SIG-M5 treated with dmso at 0.1 percent for 504 hours (cell line): ENCODE data around the gene USP8.
"Not testable (repeated sequence)": the region's sequence is repeated elsewhere in the genome, so short reads cannot be mapped to it uniquely, and the experiment has no call there.

Source experiments
- DNase-seq: peaks from one replicate; lab custom pipeline; 2025; ENCODE audit not compliant: unreplicated experiment; lab: John Stamatoyannopoulos, UW

The USP8 gene

GRCh38 chr15:50424066-50424890 lies at the start of gene USP8:
Gene USP8 (plus strand): TSS chr15:50424405. CDS start chr15:50439074, 14,669 bp downstream.
- DNase-seq: peak; percentile 93

DNA sequence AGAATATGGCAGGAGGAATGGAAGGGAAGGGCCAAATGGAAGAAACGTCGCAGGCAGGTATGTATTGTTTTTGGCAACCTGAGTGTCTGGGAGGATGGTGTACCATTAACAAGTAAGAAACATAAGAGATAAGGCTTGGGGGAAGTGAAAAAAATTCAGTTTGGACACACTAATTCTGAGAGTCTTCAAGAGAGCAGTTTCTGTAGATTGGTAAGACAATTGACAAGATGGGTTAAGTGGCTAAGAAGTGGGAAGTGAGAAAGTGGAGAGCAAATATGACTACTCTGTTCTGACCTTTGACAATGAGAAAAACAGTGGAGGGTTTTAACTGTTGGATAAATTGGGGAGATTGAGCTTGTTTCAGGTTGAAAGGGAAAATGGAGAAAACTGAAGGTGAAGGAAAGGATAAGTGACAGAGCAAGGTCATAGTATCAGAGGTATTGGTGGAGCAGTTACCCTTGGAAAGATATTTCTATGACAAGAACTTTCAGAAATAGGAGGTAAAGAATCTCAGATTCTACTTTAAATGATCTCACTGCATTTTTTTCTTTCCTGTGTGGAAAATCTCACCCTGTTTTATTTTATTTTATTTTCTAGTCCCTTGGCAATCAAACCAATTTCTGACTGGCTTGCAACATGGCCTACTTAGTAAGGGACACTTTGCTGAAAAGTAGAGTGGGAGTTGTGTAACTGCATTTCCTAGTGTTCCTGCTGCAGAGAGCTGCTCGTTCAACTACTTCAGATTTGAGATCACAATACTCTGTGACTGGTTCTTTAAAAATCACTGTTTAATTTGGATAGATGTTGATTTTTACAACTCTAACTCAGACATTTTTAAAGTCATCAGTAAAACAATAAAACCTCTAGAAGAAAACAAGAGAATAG lies 46.1 kb upstream of the USP8 start:
- DNase-seq: peak; percentile 74

GRCh38 chr15:50378776-50379175 lies 45.4 kb upstream of the USP8 start:
- DNase-seq: no peak

DNA sequence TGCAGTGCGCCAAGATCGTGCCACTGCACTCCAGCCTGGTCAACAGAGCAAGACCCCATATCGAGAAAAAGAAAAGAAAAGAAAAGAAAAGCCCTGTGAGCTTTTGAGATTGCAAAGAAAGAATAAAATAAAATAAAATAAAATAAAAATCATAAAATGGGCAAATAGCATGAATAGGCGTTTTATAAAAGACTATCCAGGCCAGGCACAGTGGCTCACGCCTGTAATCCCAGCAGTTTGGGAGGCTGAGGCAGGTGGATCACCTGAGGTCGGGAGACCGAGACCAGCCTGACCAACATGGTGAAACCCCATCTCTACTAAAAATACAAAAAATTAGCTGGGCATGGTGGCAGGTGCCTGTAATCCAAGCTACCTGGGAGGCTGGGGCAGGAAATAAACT lies 44.8 kb upstream of the USP8 start:
- DNase-seq: not testable (repeated sequence)

DNA sequence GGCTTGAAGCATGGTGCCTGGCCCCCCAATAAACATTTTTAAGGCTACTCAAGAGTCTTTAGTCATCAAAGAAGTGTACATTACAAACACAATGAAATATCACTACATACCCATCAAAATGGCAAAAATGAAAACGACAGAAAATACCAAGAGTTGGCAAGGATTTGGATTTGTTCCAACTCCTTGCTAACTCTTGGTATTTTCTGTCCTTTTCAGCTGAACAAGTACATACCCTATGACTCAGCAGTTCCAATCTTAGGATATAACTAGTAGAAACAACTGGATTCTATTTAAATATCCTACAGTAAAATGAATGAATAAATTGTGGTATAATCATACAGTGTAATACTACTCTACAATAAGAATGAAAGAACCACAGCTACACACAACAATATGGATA lies 44.1 kb upstream of the USP8 start:
- no peak for DNase-seq

- DNase-seq: no peak
Observed at GRCh38 chr15:50381438-50381837, 42.8 kb upstream of the USP8 start.

DNA sequence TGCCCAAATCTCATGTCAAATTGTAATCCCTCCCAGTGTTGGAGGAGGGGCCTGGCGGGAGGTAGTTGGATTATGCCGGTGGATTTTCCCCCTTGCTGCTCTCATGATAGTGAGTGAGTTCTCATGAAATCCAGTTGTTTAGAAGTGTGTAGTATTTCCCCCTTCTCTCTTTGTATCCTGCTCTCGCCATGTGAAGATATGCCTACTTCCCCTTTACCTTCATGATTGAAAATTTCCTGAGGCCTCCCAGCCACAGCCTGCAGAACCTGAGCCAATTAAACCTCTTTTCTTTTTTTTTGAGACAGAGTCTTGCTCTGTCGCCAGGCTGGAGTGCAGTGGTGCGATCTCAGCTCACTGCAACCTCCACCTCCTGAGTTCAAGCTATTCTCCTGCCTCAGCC lies 41.8 kb upstream of the USP8 start:
- DNase-seq: not testable (repeated sequence)

- peak; percentile 70 for DNase-seq
Observed at GRCh38 chr15:50390554-50391264, 33.5 kb upstream of the USP8 start.

- DNase-seq: not testable (repeated sequence)
Observed at GRCh38 chr15:50391561-50391960, 32.6 kb upstream of the USP8 start.

GRCh38 chr15:50411870-50412269 lies 12.3 kb upstream of the USP8 start:
- DNase-seq: no peak

DNA sequence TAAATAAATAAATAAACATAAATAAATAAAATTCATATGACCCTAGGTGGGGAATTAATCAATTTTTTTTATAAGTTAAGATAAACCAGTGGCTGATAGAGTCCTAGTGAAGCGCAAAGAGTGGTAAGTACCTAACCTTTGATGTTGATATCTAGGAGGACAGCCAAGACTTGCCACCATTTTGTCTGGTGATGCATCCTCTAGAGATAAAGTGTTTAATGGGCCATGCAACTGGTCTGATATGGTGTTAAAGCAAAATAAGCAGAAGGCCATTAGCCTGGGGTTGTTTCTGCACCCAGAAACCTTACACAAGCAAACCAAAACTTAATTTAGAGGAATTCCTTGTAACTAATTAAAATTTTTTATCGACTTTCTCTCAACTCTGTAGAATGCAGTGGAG lies 9.6 kb upstream of the USP8 start:
- no peak for DNase-seq

DNA sequence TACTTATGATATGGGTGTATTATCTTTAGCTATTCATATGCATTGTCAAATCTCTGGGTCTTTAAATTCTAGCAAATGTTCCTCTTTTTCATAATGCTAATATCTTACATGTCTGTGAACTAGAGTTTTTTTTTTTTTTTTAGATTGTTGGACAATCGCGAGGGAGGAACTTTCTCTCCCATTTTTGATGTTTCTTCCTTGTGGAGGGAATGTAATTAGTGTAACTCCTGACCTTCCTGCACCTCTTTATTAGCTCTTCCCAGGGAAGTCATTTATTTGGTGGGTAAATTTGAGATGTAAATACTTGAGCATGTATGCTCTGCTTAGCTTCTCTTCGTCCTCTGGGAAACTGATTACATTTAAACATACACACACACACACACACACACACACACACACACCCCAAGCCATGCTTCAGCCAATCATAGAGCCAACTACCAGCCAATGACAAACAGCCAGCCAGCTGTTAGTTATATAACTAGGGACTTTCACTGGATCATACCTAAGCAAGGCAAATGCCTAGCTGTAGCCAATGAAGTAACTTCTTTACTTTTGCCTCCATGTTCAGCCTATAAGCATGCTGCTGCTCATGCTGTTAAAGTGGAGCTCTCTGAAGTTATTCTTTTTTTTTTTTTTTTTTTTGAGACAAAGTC lies 8.3 kb upstream of the USP8 start:
- peak; percentile 27 for DNase-seq

GRCh38 chr15:50416890-50417289 lies 7.3 kb upstream of the USP8 start:
- DNase-seq: no peak

- no peak for DNase-seq
Observed at GRCh38 chr15:50418041-50418583, 6.1 kb upstream of the USP8 start.

GRCh38 chr15:50425219-50425618 lies 1.0 kb downstream of the USP8 start:
- no peak for DNase-seq

- DNase-seq: not testable (repeated sequence)
Observed at GRCh38 chr15:50425678-50426246, 1.6 kb downstream of the USP8 start.

- no peak for DNase-seq
Observed at GRCh38 chr15:50426428-50426827, 2.2 kb downstream of the USP8 start.

GRCh38 chr15:50431204-50431603 lies 7.0 kb downstream of the USP8 start:
- no peak for DNase-seq

DNA sequence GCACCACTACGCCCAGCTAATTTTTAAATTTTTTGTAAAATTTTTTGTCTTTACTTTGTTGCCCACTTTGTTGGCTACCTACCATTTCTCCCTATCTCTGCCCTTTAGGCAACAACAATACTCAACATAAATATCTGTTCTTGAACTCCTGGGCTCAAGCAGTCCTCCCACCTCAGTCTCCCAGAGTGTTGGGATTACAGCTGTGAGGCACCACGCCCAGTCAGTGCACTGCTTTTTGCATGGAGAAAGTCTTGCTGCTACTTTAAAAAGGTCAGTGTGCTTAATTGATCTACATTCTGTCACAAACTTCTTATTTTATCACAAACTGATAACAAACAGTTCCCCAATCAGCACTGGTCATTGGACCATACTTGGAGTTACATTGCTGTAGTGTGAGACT lies 8.0 kb downstream of the USP8 start:
- DNase-seq: no peak

DNA sequence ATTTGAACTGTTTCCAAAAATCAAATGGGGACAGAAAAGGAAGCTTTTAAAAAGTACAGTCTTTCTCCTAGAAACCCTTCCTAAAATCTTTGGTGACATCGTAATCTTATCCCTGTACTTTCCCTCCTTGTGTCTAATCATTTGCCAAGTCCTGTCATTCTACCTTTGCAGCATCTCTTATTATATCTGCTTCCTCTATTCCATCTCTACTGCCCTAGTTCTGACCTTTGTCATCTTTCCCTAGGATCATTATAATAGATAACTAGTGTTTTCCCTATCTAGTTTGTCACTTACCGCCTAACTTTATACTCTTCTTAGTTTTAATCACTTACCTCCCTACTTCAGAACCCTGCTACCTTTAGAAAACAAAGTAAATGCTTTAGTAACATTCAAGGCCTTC lies 11.6 kb downstream of the USP8 start:
- no peak for DNase-seq
